GM19452 (cell line): Measurements from ENCODE around the gene NOL12.

Source experiments
- ATAC-seq: cut with Tn5 transposase; IDR thresholded peaks from one replicate; pipeline ENCODE4 v1.9.1; 2021; ENCODE audit not compliant: unreplicated experiment

Gene NOL12

DNA sequence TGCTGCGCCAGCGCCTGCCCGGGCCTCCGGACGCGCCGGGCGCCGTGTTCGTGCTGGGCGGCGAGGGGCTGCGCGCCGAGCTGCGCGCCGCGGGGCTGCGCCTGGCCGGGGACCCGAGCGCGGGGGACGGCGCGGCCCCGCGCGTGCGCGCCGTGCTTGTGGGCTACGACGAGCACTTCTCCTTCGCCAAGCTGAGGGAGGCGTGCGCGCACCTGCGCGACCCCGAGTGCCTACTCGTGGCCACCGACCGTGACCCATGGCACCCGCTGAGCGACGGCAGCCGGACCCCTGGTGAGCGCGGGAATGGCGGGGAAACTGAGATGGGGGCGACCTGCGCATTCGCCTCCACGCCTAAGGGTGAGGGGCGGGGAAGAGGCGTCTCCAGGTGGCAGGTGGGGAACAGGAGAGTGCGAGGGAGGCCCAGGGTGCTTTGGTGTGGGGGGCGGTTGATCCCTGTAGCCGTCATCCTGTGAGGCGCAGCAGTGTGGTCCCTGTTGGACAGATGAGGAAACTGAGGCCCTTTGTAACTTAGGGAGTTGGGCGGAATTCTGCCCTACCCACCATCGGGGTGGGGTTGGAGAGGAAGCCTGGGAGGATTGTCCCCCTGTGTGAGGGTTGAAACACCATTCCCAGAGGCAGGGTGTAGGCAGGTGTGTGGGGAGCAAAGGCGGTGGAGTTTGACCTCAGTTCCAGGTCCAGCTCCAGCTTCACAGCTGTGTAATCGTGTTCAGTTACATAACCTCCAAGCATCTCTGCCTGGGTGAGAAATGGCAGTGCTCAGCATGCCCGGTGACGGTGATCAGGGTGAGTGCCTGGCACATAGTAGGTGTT lies 26.9 kb upstream of the NOL12 start:
- ATAC-seq: peak; percentile 10

DNA sequence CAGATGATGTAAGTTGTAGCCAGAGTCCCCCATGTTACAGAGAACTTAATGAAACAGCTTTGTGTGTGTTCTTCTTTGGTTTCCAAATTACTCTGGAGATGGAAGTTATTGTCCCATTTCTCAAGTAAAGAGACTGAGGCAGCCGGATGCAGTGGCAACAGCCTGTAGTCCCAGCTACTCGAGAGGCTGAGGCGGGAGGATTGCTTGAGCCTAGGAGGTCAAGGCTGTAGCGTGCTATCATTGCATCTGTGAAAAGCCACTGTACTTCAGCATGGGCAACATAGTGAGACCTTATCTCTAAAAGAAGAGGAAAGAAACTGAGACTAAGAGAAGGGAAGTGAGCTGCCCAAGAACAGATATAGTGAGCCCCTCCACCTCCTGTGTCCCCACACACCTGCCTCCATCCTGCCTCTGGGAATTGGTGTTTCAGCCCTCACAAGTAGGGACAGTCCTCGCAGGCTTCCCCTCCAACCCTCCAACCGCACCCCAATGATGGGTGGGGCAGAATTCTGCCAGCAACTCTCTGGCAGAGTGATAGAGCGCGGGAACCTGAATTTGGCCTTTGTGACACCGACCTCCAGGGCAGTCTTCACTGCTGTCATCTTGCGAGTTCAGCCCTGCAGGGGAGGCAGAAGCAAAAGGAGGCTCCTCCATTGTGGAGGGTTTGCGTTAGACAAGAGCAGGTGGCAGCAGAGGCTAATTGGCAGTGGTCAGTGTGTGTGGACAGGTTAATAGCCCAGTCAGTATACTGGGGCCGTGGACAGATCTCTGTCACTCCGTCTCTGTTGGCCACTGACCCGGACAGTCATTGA lies 26.0 kb upstream of the NOL12 start:
- no peak for ATAC-seq

DNA sequence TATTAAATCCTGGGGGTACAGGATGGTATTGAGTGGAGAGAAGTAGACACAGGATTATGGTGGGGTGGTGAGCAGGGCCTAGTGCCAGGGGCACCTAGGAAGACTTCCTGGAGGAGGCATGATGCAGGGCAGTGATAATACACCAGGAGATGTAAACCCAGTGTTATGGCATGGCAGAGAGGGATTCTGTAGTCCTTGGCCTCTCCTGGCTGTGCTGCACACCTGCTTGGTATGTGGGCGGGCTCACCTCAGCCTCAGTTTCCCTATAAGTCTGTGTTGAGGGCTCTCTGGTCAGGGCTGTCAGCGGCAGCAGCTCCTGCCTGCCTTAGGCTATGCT lies 25.5 kb upstream of the NOL12 start:
- no peak for ATAC-seq

DNA sequence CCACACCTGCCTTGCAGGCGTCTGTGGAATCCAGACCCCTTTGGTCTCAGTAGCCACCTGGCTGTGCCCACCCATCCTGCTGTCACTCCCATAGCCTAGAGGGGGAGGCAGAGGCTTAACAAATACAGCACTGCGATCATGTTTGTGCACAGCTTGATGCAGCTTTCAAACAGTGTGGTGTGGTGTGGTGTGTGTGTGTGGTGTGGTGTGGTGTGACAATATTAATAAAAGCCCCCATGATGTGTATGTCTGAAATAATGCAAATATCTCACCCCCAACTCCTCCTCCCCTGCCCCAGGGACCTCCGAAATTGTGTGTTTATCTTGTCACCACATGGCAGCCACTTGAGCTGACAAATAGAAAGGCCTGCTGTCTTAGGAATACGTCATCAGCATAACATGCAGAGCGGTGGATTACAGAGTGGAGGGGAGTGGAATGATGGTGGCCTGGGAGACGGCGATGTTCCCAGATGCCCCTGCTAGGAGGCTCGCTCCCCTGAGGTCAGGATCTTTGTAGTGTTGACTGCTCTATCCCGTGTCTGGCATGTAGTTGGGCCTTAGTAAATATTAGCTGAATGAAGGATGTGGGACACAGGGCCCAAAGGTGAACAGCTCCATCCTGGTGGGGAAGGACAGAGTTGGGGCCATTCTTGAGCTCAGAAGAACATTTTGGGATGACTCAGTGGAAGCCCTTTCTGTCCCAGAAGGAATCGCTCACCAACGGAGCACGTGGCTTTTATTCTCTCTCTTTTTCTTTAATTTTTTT lies 24.8 kb upstream of the NOL12 start:
- no peak for ATAC-seq

DNA sequence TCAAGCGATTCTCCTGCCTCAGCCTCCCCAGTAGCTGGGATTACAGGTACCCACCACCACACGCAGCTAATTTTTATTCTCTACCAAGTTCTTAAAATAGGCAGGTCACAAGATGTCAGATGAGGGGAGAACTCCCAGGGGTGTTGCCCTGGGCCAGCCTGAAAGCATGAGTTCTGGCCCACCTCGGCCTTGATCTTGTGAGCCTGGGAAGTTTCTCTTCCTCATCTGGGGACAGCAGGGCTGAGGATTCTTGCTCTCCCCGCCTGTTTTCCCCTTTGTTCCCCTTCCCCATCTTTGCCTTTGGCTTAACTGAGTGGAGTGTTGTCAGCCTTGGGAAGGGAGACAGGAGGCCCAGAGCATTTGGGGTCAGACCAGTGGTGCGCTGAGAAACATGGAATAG lies 24.1 kb upstream of the NOL12 start:
- no peak for ATAC-seq

DNA sequence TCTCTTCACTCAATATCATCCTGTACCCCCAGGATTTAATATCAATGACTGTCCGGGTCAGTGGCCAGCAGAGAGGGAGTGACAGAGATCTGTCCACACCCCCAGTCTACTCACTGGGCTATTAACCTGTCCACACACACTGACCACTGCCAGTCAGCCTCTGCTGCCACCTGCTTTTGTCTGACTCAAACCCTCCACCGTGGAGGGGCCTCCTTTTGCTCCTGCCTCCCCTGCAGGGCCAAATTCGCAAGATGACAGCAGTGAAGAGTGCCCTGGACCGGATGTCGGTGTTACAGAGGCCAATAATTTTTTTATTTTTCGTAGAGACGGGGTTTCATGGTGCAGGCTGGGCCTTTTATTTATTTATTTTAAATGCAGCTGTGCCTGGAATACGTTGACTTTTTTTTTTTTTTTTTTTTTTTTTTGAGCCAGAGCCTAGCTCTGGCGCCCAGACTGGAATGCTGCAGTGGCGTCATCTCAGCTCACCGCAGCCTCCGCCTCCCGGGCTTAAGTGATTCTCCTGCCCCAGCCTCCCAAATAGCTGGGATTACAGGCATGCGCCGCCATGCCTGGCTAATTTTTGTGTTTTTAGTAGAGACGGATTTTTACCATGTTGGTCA lies 22.5 kb upstream of the NOL12 start:
- ATAC-seq: no peak

DNA sequence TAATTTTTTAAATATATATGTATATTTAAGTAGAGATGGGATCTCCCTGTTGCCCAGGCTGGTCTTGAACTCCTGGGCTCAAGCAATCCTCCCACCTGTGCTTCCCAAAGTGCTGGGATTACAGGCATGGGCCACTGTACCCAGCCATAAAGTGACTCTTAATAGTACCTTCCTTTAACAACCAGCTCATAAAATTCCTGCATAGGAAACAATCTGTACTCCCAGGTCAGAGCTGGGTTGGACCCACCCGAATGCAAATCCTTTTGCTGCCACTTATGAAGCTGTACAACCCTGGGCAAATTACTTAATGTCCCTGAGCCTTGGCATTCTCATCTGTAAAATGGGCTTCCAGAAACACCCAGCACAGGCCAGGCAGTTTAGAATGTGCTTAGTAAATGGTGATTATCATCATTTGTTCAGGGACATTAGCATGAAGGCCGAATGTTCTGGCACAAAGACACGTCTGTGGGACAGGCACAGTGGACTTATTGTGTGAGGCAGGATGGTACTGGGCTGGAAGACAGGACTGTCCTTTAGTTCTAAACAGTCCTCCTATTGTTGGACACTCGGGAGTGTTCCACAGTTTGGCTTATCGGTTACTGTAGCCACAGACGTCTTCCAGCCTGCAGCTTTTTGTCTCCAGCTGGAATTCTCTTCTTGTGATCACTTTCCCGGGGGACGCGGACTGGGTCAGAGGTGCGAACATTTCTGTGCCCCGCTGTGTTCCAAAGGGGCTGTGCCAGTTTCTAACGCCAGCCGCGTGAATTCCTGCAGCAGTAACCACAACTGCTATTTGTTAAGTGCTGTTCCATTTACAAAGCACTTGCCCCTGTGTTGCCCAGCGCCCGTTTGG lies 21.7 kb upstream of the NOL12 start:
- ATAC-seq: no peak

DNA sequence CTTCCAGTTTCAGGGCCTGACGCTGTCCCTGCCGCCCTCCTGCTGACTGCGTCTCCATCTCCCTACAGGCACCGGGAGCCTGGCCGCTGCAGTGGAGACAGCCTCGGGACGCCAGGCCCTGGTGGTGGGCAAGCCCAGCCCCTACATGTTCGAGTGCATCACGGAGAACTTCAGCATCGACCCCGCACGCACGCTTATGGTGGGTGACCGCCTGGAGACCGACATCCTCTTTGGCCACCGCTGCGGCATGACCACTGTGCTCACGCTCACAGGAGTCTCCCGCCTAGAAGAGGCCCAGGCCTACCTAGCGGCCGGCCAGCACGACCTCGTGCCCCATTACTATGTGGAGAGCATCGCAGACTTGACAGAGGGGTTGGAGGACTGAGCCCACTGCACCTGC lies 20.7 kb upstream of the NOL12 start:
- no peak for ATAC-seq

DNA sequence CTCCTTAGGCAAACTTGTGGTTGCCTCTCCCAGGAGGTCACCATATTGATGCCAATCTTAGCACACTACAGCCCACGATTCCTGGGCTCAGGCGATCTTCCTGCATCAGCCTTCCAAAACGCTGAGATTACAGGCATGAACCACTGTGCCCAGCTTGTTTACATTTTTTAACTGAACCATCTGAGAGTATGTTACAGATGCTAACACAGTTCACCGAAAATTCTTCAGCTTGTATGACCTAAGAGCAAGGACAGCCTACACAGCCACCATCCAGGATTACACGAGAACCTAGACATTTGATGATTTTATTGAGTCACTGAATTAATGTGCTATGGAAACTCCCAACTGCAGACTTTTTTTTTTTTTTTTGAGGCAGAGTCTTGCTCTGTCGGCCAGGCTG lies 16.6 kb upstream of the NOL12 start:
- ATAC-seq: no peak

DNA sequence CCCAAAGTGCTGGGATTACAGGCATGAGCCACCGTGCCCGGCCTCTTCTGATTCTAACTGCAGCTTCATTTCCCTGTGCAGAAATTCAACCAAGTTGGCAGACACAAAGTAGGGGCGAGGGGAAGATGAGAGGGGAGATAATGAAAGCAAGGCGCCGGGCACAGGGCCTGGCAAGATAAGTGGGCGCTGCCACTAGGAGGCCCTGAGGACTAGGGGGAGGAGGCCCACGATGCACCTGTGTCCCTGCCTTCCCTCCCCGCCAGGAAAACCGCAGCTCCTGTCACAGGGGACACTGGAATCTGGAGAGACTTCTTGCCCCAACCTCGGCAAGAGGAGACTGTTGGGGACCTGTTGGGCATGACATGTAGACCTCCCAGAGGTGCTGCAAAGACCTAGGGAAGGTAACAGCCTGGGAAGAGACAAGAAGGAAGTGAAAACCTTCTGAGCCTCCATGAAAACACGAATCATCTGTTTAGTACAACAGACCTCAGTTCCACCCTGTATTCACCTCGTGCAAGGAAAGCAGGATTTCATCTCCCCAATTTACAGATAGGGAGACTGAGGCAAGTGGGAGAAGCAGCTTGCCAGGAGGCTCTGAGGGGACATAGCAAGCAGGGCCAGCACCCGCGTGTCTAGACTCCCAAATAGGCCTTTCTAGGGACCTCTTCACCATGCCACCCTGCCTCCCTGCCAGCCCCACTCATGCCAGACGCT lies 13.8 kb upstream of the NOL12 start:
- ATAC-seq: no peak

DNA sequence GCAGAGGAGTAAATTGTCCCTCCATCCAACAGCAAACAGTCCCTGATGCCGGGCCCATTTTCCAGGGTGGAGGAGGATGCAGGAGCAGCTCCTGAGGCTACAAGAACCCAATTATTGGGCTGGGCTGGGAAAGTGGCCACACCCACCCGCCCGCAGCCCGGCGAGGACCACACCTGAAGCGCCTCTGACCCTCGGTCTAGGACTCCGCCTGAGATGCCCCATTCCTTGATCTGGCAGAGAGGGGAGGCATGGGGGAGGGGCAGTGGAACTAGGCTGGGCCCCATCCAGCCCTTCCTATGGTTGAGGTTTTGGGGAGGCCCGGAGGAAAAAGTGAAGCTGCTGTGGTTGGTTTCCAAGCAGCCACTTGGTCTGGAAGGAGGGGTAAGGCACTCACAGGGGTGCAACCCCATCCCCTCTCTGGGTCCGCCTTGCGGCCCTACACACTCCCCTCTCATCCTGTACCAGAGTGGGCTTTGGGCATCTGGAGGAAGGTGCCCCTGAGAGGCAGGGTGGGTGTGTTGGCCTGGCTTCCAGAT lies 13.2 kb upstream of the NOL12 start:
- ATAC-seq: no peak

DNA sequence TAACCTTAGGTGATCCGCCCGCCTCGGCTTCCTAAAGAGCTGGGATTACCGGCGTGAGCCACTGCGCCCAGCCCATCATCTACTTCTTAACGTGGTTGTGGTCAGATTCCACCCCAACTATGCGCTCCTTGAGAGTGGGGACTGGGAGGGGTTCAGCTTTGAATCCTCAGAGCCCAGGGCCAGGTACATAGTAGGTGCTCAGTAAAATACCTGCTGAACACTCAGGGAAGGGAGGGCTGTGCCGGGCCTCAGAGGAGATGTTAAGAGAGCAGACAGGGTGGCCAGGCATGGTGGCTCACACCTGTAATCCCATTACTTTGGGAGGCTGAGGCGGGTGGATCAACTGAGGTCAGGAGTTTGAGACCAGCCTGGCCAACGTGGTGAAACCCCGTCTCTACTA lies 11.9 kb upstream of the NOL12 start:
- ATAC-seq: no peak

DNA sequence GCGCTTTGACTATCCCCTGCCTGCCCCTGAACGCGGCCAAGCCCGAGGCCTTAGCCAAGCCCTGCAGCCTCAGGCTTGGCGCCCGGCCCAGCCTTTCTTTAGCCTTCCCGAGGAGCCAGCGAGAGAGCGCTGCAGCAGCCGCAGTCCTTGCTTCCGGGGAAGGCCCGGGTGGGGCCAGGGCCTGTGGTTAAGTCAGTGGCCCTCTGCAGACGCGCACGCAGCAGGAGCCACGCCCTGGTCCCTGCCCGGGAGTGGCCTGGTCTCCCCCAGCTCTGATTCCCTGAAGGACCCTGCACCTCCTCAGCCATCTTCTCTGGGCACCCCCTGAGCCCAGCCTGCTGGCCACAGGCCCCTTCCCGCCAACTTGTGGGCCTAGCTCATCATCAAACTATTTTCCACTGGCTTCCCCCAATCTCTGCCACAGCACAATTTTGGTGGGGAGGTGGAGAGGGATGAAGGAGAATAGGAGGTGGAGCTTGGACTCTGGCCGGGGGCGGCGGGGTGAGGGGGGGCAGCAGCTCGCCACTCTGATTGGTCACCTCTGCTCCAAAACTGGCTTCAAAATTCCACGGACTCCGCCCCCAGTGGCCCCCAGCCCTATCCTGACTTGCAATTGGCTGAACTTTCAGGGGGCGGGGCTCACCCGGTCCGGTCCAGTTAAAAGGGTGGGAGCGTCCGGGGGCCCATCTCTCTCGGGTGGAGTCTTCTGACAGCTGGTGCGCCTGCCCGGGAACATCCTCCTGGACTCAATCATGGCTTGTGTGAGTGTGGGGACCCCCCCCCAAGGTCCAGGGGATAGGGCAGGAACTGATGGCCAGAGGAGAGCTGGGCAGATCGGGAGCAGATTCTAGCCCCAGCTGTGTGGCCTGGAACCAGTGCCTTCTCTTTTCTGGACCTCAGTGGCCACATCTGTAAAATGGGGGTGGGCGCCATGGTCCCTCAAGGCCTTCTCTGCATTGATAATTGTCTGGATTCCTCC lies 10.9 kb upstream of the NOL12 start, which contains the start of gene LGALS1:
TSS of gene LGALS1 (plus strand) at position 686 of the 979 bp plus-strand sequence. CDS start at position 753, 67 bp downstream.
- peak; percentile 41 for ATAC-seq

DNA sequence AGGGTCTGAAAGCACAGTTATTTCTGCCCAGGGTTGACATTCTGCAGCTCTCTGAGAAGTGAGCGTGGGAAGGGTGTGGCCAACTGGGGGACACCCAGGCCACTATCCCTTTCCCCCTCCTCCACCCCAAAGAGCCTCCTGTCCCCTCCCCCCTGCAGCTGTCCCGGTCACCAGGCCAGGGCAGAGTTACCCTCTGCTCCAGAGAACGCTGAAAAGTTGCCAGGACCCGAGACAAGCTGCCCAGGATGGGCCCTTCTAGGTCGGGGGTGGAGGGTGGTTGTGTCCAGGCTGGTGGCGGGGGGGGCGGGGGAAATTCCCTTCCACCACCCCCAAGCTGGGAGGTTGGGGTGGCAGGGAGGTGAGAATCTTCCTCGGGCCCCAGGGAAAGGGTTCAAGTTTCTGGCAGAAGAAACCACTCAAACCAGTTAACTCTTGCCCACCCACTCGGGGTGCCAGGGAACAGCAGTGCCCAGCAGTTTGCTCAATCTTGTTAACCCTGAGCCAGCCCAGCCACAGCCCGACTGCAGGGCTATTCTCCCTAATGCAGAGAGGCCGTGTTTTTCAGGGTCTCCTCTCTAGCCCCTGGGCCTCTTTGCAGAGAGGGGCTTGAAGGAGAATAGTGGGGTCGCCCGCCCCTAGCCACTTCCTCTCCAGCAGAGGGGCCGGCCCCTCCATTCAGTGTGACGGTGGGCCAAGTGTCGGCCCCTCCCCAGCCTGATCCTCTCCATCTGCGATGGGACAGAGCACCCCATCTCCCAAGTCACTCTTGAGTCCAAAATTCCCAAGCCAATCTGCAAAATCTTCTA lies 10.0 kb upstream of the NOL12 start:
- no peak for ATAC-seq

DNA sequence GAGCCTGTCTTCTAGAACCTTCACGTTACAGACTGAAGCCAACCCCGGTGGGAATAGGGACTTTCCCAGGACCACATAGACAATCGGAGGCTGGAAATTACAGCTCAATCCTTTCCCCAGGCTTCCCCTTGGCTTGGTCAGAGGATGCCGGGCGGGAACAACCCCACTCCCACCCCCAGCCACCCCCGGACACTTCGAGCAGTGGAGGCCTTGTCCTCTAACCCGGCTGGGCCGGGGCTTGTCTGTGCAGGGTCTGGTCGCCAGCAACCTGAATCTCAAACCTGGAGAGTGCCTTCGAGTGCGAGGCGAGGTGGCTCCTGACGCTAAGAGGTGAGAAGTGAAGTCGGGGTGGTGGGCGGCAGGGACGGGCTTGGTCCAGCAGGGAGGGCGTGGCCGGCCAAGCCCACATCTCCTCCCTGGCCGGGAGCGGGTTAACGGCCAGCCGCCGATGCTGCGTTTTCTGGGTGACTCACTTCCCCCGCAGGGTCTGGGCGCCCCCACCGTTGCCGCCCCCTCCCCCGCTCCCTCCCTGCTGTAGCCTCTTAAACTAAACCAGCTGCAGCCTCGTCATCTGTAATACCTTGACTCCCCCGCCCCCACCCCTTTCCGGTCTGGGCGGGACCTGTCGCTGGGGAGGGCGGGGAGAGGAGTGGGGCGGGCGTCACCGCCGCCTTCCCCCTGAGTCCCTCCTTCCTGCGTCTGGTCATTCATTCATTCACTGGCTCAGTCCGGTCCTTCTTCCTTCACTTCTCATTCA lies 9.2 kb upstream of the NOL12 start:
- ATAC-seq: no peak

DNA sequence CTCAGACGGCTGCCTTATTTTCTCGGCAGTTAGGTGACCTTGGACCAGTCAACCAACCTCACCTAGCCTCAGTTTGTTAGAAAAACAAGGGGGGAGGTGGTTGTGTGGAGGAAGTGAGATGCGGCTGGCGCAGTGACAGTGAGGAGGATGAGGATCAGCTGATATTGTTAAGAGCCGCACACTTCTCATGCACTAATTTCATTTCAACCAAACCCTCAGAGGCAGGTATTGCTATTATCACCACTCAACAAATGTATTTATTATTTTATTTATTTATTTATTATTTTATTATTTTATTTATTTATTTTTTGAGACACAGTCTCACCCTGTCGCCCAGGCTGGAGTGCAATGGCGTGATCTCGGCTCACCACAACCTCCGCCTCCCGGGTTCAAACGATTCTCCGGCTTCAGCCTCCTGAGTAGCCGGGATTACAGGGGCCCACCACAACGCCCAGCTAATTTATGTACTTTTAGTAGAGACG lies 8.6 kb upstream of the NOL12 start:
- no peak for ATAC-seq
